DND-41 (cell line): ENCODE measurements around the gene KCNG2.

Experiments
- ATAC-seq: fragments of 200-7000 bp; cut with Tn5 transposase; 3 replicates; pipeline ENCODE4 v1.9.1; 2021; ENCODE audit warnings: low read depth; ENCODE audit not compliant: insufficient read depth
- DNase-seq: peaks from one replicate; pipeline ENCODE4 v3.0.0-alpha.2; 2020
- H2AFZ ChIP-seq: 2 replicates; pipeline ENCODE4 v1.6.0; 2012; ENCODE audit warnings: low read depth, low read length
- H3K27ac ChIP-seq: 2 replicates; pipeline ENCODE4 v1.5.1; 2012; ENCODE audit warnings: low read length, inconsistent platforms
- H3K27me3 ChIP-seq: fragments of 200-600 bp; sonication (generic); 2 replicates; pipeline ENCODE4 v1.6.0; 2012; ENCODE audit warnings: low read length, mild to moderate bottlenecking, inconsistent platforms; ENCODE audit not compliant: insufficient read depth, poor library complexity
- H3K36me3 ChIP-seq: 2 replicates; pipeline ENCODE4 v1.5.1; 2012; ENCODE audit warnings: low read length, inconsistent platforms; ENCODE audit not compliant: insufficient read depth
- H3K4me1 ChIP-seq: 2 replicates; pipeline ENCODE4 v1.5.1; 2012; ENCODE audit warnings: mild to moderate bottlenecking, low read length; ENCODE audit not compliant: insufficient read depth
- H3K4me2 ChIP-seq: 2 replicates; pipeline ENCODE4 v1.6.0; 2012; ENCODE audit warnings: mild to moderate bottlenecking, moderate library complexity, low read length, inconsistent platforms; ENCODE audit not compliant: insufficient read depth
- H3K4me3 ChIP-seq, 2 experiments: fragments of 200-600 bp in 1 of 2; shearing (Covaris generic) in 1 of 2; 2 replicates each; pipeline ENCODE4 v1.5.1; 2012 to 2016; ENCODE audit warnings: inconsistent platforms in 2 of 2, low read length in 2 of 2, mild to moderate bottlenecking in 2 of 2, low read depth in 1 of 2, moderate library complexity in 1 of 2
- H3K79me2 ChIP-seq: 2 replicates; pipeline ENCODE4 v1.6.0; 2012; ENCODE audit warnings: low read length, inconsistent platforms; ENCODE audit not compliant: insufficient read depth
- H3K9ac ChIP-seq: 2 replicates; pipeline ENCODE4 v1.6.0; 2012; ENCODE audit warnings: low read depth, mild to moderate bottlenecking, inconsistent platforms, low read length, moderate library complexity
- H3K9me3 ChIP-seq: 2 replicates; pipeline ENCODE4 v1.5.1; 2012; ENCODE audit warnings: low read length, moderate library complexity, mild to moderate bottlenecking, inconsistent platforms; ENCODE audit not compliant: insufficient read depth, severe bottlenecking
- H4K20me1 ChIP-seq: 2 replicates; pipeline ENCODE4 v1.6.0; 2012; ENCODE audit warnings: low read length; ENCODE audit not compliant: insufficient read depth
- EZH2 ChIP-seq: IDR thresholded peaks from 3 replicates; pipeline ENCODE4 v1.6.1; 2012; ENCODE audit warnings: borderline replicate concordance, low read depth, mild to moderate bottlenecking, moderate library complexity, low read length, inconsistent platforms; ENCODE audit not compliant: severe bottlenecking
- TF ChIP-seq, protein P1 (sequence below): IDR thresholded peaks from 2 replicates; pipeline ENCODE4 v1.5.1; 2012; ENCODE audit warnings: borderline replicate concordance, low read length, moderate library complexity, mild to moderate bottlenecking; ENCODE audit not compliant: poor library complexity, severe bottlenecking; ENCODE audit errors: extremely low read depth

The KCNG2 gene

DNA sequence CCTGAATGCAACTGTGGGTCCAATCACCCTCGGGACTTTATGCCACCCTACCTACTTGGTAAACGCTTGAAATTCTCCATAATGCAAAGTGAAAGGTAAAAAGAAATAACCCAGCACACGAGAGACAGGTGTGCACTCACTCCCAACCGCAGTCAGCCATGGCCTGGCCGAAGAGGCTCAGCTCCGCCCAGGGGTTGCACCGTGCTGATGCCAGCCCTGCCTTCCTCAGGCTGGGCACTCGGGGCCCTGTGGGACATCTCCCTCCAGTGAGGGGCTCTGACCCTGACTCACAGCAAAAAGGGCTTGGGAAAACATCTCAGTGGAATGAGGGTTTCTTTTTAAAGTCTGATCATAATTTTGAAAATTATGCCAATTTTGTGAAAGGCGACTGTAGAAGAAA, 140.5 kb downstream of the KCNG2 start:
- TF ChIP-seq EZH2: no peak
- TF ChIP-seq, protein P1, sequence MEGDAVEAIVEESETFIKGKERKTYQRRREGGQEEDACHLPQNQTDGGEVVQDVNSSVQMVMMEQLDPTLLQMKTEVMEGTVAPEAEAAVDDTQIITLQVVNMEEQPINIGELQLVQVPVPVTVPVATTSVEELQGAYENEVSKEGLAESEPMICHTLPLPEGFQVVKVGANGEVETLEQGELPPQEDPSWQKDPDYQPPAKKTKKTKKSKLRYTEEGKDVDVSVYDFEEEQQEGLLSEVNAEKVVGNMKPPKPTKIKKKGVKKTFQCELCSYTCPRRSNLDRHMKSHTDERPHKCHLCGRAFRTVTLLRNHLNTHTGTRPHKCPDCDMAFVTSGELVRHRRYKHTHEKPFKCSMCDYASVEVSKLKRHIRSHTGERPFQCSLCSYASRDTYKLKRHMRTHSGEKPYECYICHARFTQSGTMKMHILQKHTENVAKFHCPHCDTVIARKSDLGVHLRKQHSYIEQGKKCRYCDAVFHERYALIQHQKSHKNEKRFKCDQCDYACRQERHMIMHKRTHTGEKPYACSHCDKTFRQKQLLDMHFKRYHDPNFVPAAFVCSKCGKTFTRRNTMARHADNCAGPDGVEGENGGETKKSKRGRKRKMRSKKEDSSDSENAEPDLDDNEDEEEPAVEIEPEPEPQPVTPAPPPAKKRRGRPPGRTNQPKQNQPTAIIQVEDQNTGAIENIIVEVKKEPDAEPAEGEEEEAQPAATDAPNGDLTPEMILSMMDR: no peak
- Histone ChIP-seq H3K9ac (no peak overlapping the region), H3K4me1 (no peaks in the 10 kb centered on the region), H3K27ac (no peak overlapping the region), H3K4me2 (no peak overlapping the region), H3K79me2 (peaks cover 76% of the 10 kb centered on the region), H3K9me3 (peaks cover 19% of the 10 kb centered on the region), H3K36me3 (peaks cover 91% of the 10 kb centered on the region), H2AFZ (no peak overlapping the region), H4K20me1 (peaks cover 26% of the 10 kb centered on the region), H3K4me3 (no peak overlapping the region), H3K27me3 (no peaks in the 10 kb centered on the region)
- DNase-seq (no peak), ATAC-seq (no peak)

DNA sequence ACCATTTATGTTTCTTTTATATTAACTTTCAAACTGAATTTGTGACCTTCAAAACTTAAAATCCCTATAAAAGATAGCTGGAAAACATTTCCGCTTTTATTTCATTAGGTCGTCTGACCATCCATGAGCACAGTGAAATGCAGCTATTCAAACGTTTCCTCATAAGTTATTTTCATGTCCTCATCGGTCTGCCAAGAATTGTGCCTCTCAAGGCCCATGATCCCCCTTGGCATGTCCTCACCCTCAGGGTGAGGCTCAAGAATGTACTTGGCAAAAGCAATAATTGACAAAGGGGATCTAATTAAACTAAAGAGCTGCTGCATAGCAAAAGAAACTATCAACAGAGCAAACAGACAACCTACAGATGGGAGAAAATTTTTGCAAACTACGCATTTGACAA, 141.4 kb downstream of the KCNG2 start:
- Histone ChIP-seq H3K9me3 (peaks cover 12% of the 10 kb centered on the region), H3K4me1 (no peaks in the 10 kb centered on the region), H3K4me3 (no peak overlapping the region), H3K36me3 (peaks cover 92% of the 10 kb centered on the region), H3K27me3 (no peaks in the 10 kb centered on the region), H3K79me2 (peaks cover 75% of the 10 kb centered on the region), H3K9ac (no peak overlapping the region), H4K20me1 (peaks cover 35% of the 10 kb centered on the region), H3K27ac (no peak overlapping the region), H2AFZ (no peak overlapping the region), H3K4me2 (no peak overlapping the region)
- ATAC-seq (no peak), DNase-seq (no peak)
- TF ChIP-seq, protein P1: no peak
- TF ChIP-seq EZH2: no peak

DNA sequence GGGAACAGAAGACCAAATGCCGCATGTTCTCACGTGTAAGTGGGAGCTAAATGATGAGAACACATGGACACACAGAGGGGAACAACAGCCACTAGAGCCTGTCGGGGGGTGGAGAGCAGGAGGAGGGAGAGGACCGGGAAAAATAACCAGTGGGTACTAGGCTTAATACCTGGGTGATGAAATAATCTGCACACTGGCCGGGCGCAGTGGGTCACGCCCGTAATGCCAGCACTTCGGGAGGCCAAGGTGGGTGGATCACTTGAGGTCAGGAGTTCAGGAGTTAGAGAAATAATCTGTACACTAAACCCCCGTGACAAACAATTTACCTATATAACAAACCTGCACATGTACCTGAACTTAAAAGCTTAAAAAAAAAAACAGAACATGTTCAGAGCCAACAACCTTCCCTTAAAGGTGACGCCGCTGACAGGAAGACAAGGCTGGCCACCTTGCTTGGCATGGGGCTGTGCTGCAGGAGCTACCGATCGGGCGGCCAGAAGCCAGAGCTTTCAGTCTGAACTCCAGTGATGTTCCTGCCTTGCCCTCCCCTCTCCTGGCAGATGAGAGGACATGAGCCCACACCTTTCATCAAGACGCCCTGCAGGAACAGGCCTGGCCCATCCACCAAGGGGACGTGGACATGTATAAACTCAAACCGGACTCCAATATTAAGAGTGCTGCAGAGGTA, 142.5 kb downstream of the KCNG2 start:
- H2AFZ ChIP-seq: no peak overlapping the region
- peaks cover 85% of the 10 kb centered on the region for H3K36me3 ChIP-seq
- DNase-seq: no peak
- H3K27me3 ChIP-seq: no peaks in the 10 kb centered on the region
- H4K20me1 ChIP-seq: peaks cover 45% of the 10 kb centered on the region
- TF ChIP-seq, protein P1: no peak
- TF ChIP-seq EZH2: no peak
- H3K79me2 ChIP-seq: peaks cover 82% of the 10 kb centered on the region
- no peak overlapping the region for H3K9ac ChIP-seq
- peaks cover 4% of the 10 kb centered on the region for H3K4me1 ChIP-seq
- H3K9me3 ChIP-seq: peaks cover 8% of the 10 kb centered on the region
- no peak for ATAC-seq
- no peak overlapping the region for H3K4me2 ChIP-seq
- H3K4me3 ChIP-seq: no peak overlapping the region
- no peak overlapping the region for H3K27ac ChIP-seq
